ENCODE data around the gene ZNF408. TPM values are rescaled to one million over a fixed set of nuclear protein-coding genes. Genes with fewer than 3 reads are reported as not detected.

ZNF408 gene
- total RNA-seq, 1 experiment from 2014 or later = 14.4 TPM

- no peak for TF ChIP-seq SIN3A (IDR thresholded peaks at IDR 0.05; ENCODE audit: low read depth)
- no peak for TF ChIP-seq SRF (IDR thresholded peaks at IDR 0.05; ENCODE audit: low read depth)
- Histone ChIP-seq H3K27ac (ENCODE audit: low read depth, low read length) (no peak overlapping the region), H3K4me3 (replicated peaks in 1 of 2; ENCODE audit: low read depth in 1 of 2, low read length in 2 of 2) (no peak overlapping the region), H3K79me2 (ENCODE audit: insufficient read depth, low read length) (no peaks in the 10 kb centered on the region), H3K36me3 (ENCODE audit: control insufficient read depth in 1 of 2, insufficient read depth in 2 of 2, low read length in 2 of 2) (no peaks in the 10 kb centered on the region), H3K4me1 (ENCODE audit: control insufficient read depth in 1 of 2, insufficient read depth in 2 of 2, low read length in 2 of 2) (no peaks in the 10 kb centered on the region), H3K4me2 (ENCODE audit: low read length) (no peak overlapping the region), H3K9ac (ENCODE audit: low read length) (no peak overlapping the region), H3K27me3 (ENCODE audit: insufficient read depth, low read length) (no peaks in the 10 kb centered on the region), H4K20me1 (ENCODE audit: insufficient read depth) (no peaks in the 10 kb centered on the region), H3K9me3 (ENCODE audit: control insufficient read depth in 1 of 2, insufficient read depth in 1 of 2, low read depth in 1 of 2, low read length in 2 of 2) (no peaks in the 10 kb centered on the region), H2AFZ (ENCODE audit: low read depth, low read length, poor library complexity, severe bottlenecking) (no peak overlapping the region), H3K9me2 (ENCODE audit: insufficient read depth) (no peaks in the 10 kb centered on the region)
- no TSS peak for BruUV-seq (replicated peaks)
- intact Hi-C loops (cut with micrococcal nuclease) = no loop called here
- no peak for ATAC-seq
- ChIA-PET CTCF (no interaction called here), POLR2A (interaction anchor here (0.5 kb wide), 1 partner anchor 24 kb away, joined by 3 read pairs; no protein-coding TSS in a partner anchor), RAD21 (ENCODE audit: low non-redundant PET in 1 of 2, low total read pairs in 2 of 2, uncharacterized antibody in 2 of 2, unreplicated experiment in 2 of 2) (no interaction called here)
- DNase-seq (ENCODE audit: low read depth, low spot score) = no peak
These were observed 32.4 kb downstream of the ZNF408 start for GRCh38 chr11:46733234-46733633.

- Histone ChIP-seq H3K4me2 (ENCODE audit: low read length) (no peak overlapping the region), H3K9me3 (ENCODE audit: control insufficient read depth in 1 of 2, insufficient read depth in 1 of 2, low read depth in 1 of 2, low read length in 2 of 2) (no peaks in the 10 kb centered on the region), H3K27ac (ENCODE audit: low read depth, low read length) (no peak overlapping the region), H3K4me1 (ENCODE audit: control insufficient read depth in 1 of 2, insufficient read depth in 2 of 2, low read length in 2 of 2) (no peaks in the 10 kb centered on the region), H3K4me3 (replicated peaks in 1 of 2; ENCODE audit: low read depth in 1 of 2, low read length in 2 of 2) (no peak overlapping the region), H3K36me3 (ENCODE audit: control insufficient read depth in 1 of 2, insufficient read depth in 2 of 2, low read length in 2 of 2) (peaks cover 2 to 4% of the 10 kb centered on the region in 2 experiments; a peak in 2 of 4 replicates), H3K9ac (ENCODE audit: low read length) (no peak overlapping the region), H4K20me1 (ENCODE audit: insufficient read depth) (no peaks in the 10 kb centered on the region), H3K9me2 (ENCODE audit: insufficient read depth) (no peaks in the 10 kb centered on the region), H3K27me3 (ENCODE audit: insufficient read depth, low read length) (no peaks in the 10 kb centered on the region), H2AFZ (ENCODE audit: low read depth, low read length, poor library complexity, severe bottlenecking) (no peak overlapping the region), H3K79me2 (ENCODE audit: insufficient read depth, low read length) (no peaks in the 10 kb centered on the region)
- no peak for ATAC-seq
- ChIA-PET POLR2A (no interaction called here), CTCF (no interaction called here), RAD21 (ENCODE audit: low non-redundant PET in 1 of 2, low total read pairs in 2 of 2, uncharacterized antibody in 2 of 2, unreplicated experiment in 2 of 2) (no interaction called here)
- intact Hi-C loops (cut with micrococcal nuclease) = no loop called here
- BruUV-seq (replicated peaks) = no TSS peak
- TF ChIP-seq MAX (IDR thresholded peaks at IDR 0.05) = no peak
- no peak for TF ChIP-seq EZH2 (IDR thresholded peaks at IDR 0.05)
- TF ChIP-seq JUND (IDR thresholded peaks at IDR 0.05) = no peak
- DNase-seq (ENCODE audit: low read depth, low spot score) = no peak
These were observed 35.3 kb downstream of the ZNF408 start for GRCh38 chr11:46736146-46736545.

All from HCT116 (cell line).